COLO829 (cell line): ENCODE data around the gene GAPT.
"Not testable (repeated sequence)": the region's sequence is repeated elsewhere in the genome, so short reads cannot be mapped to it uniquely, and the experiment has no call there.

Experiments
- DNase-seq: peaks from one replicate; pipeline ENCODE4 v3.0.0; 2012; ENCODE audit warnings: low spot score

GAPT gene

DNA sequence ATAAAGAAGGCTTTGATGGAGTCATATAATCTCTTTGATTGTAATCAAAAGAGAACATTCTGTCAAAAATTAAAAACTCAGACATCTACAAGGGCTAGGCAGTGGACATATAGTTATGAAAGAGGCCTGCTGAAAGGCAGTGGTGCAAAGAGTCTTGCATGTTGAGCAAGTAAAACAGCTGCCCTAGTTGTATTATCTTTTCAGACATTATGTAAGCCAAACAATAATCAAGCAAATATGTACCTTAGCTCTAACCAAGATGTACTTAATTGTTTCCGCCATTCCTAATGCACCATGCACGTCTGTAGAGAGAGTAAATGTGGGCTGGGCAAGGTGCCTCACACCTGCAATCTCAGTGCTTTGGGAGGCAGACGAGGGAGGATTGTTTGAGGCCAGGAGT lies 14.3 kb downstream of the GAPT start:
- DNase-seq: no peak

DNA sequence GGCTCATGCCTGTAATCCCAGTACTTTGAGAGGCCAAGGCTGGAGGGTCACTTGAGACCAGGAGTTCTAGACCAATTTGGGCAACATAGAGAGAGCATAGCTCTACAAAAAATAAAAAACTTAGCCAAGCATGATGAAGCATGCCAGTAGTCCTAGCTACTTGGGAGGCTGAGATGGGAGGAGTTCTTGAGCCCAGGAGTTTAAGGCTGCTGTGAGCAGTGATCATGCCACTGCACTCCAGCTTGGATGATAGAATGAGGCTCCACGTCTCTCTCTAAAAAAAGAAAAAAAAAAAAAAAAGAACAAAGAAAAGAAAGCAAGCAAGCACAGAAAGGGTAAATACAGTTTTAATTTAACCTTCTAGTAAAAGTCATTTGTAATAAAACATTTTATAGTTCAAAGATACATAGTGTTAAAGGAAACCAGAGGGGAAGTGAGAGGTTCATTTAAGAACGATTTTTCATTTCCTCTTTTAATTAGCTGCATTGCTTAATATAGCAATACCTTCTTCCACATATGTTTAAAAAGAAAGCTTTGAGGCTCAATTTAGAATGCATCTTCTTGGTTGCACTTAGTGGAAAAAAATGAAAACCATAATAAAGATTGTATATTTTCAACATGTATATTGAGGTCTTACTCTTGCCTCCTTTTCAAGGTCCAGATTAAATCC lies 14.9 kb downstream of the GAPT start:
- DNase-seq: no peak

DNA sequence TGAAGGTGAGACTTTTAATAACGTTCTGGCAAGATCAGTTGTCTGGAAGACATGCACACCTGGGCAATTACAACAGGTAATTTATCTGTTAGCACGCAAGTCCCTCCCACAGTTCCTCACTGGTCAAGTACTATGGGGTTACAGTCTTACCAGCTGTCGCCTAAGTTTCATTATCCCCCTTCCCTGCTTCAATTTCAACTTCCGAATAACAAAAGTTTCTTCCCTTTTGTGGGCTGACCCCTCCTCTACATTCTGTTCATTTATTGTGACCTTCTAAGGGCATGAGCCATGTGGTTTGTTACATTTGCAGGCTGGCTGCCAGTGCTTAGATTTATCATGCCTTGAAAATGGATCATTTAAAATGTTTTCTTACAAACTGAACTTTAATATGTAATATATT lies 16.5 kb downstream of the GAPT start:
- DNase-seq: no peak

DNA sequence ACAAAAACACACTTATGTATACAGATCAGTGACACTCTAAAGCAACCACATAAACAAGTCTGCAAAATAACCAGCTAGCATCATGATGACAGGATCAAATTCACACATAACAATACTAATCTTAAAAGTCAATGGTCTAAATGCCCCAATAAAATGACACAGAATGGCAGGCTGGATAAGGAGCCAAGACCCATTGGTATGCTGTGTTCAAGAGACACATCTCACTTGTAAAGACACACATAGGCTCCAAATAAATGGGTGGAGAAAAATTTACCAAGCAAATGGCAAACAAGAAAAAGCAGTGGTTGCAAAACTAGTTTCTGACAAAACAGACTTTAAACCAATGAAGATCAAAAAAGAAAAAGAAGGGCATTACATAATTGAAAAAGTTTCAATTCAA lies 26.0 kb downstream of the GAPT start:
- no peak for DNase-seq

DNA sequence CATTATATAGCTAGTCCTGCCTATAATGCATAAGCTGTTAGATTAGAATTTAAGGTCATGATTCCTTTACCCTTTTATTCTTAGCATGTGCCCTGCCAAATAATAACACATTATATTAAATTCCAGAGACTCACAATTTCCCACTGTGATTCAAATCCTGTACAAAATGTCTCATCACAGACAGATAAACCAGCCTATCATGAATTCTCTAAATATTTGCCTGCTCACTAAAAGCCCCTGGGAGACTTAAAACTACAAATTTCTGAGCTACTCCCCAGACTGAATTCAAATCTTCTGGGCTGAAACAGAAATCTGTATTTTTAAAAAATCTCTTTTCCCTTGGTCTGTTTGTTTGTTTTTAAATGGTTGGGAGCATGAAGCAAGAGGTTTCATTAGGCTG lies 32.7 kb downstream of the GAPT start:
- DNase-seq: no peak

DNA sequence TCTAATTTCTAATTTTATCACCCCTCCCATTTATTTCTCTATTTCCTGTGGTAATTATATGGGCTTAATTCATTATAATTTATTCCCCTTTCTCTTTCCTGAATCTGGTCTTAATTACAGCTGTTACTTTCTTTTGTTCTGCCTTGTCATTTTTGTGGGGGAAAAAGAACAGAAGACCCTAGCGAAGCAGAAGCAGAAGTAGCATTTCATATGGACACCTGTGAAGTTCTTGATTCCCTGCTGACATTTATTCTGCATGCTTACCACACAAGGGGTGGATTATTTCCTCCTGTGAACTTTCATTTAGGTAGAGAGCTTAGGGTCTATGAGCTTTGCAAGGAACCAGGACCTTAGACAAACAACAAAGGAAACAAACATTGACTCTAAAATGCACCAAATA lies 33.3 kb downstream of the GAPT start:
- no peak for DNase-seq

DNA sequence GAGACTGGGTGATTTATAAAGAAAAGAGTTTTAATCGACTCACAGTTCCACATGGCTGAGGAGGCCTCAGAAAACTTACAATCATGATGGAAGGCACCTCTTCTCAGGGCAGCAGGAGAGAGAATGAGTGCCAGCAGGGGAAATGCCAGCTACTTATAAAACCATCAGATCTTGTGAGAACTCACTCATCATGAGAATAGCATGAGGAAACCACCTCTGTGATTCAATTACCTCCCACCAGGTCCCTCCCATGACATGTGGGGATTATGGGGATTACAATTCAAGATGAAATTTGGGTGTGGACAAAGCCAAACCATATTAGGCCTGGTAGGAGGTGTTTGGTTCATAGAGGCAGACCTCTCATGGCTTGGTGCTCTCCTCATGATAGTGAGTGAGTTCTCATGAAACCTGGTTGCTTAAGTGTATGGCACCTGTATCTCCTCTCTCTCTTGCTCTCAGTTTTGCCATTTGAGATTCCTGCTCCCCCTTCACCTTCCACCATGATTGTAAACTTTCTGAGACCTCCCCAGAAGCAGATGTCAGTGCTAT lies 39.8 kb downstream of the GAPT start:
- no peak for DNase-seq

DNA sequence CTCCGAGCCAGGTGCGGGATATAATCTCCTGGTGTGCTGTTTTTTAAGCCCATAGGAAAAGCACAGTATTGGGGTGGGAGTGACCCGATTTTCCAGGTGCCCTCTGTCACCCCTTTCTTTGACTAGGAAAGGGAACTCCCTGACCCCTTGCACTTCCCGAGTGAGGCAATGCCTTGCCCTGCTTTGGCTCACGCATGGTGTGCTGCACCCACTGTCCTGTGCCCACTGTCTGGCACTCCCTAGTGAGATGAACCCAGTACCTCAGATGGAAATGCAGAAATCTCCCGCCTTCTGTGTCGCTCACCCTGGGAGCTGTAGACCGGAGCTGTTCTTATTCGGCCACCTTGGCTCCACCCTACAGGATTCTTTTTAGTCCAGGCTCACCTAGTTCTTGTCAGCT lies 50.7 kb downstream of the GAPT start:
- DNase-seq: not testable (repeated sequence)

DNA sequence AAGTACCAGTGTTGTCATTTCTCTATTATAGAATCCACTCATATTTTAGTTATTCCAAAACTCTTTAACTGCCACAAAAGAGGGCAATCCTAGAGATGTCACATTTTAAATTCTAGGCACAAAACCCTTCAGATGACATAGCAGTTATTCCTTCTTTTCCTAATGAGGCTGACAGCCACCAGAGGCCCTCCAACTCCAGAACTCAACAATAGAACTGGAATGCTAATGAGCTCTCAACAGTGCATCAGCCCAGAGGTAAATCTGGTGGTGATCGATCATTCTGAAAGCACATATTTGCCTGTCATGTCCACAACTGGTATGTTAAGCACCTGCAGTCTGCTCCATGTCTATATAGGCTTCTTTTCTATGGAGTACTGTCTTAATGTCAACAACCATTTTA lies 51.5 kb downstream of the GAPT start:
- DNase-seq: no peak

DNA sequence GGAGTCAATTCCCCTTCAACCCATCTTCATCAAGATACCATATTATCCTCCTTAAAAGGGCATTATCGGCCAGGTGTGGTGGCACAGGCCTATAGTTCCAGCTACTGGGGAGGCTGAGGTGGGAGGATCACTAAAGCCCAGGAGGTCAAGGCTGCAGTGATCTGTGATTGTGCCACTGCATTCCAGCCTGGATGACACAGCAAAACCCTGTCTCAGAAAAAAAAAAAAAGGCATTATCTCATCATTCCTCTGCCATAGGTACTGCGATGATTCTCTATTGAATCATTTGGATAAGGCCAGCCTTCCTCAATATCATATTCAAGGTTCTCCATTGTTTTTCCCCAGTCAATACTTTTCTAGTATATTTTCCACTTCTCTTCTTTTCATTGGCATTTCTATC lies 52.5 kb downstream of the GAPT start:
- no peak for DNase-seq

DNA sequence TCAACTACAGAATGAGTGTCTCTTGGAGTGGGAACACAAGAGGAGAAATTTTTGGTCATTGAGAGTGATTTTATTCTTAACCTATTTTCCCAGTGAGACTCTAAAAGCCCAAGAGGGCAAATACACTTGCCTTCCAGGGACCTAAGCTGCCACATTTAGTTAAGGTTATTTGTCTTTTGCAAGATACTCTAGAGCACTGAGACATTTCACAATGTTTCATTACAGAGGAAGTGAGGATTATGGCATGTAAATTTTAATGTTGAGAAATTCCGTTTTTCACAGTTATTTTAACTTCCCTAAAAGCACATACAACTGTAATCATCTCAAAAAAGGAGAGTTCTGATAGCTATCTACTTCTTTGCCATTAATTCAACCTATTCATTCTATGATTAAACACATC lies 53.0 kb downstream of the GAPT start:
- no peak for DNase-seq

DNA sequence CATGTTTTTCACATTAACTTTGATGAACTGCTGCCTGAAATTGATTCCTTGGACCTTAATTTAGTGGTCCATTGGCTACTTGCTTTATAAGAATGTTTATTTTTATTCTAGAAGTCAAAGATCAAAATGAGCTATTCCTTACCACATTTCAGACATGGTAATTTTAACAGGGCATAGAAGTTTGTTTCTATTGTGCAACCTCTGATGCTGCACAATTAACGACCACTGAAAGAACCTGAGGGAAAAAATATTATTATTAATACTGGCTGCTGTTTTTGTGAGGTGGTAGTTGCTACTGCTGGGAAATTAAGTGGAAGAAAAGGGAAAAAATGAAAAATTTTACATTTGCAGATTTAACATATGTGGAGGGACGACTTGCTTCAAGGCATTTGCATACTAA lies 53.7 kb downstream of the GAPT start:
- no peak for DNase-seq

DNA sequence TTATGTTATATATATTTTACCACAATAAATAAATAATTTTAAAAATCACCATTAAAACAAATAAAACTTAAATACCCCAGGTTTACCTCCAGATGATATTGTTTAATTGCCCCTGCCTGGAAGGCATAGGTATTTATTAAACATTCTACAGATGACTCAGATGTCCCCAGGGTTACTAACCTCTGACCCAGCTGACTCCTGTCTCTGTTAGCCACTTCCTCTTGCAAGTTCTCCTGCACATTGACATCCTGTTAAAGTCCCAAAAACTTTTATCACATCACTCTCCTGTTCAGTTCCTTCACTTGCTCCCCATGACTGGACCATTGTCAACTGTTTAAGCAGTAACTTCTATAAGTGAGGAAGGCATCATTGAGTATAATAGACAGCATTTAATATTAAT lies 54.7 kb downstream of the GAPT start:
- no peak for DNase-seq
